Measurements from ENCODE around the gene CSH2. TPM values are rescaled to one million over a fixed set of nuclear protein-coding genes. Genes with fewer than 3 reads are reported as not detected.
"Not testable (repeated sequence)": the region's sequence is repeated elsewhere in the genome, so short reads cannot be mapped to it uniquely, and the experiment has no call there.

The CSH2 gene
- polyA plus RNA-seq, 3 donors = 0.19 to 2.9 (median 0.33) TPM

DNA sequence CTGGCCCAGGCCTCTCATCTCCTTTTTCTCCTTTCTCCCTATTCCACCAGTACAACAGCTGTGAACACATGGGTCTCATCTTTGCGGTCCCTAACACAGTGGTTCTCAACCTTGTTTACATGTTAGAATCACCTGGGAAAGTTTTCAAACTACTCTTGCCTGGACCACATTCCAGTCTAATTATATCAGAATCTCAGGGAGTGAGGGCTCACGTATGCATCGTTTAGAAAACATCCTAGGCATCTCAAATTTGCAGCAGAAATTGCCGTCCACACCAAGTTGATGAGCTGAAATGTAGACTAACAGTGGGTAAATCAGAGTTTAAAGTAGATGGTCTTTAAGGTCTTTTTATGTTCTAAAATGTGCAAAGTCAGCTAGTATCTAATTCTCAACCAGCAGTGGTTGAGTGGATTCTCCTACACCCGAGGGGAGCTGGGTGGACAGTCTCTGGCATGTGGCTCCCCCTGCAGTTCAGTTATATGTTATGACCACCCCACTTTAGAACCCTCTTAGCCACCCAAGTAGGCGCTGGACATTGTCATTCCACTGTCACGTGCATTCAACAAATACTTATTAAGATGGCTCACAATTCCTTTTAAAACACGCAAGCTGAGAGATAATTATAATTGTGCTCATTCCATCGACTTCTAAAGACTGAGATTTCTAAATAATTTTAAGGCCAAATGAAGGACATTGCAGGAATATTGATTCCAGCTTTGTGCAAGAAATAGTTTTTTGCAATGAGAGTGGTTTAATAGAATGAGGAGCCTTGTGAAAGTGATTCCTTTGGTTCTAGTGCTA lies 3.8 kb downstream of the CSH2 start:
- not testable (repeated sequence) for DNase-seq (ENCODE audit: extremely low read depth in 1 of 11, low read depth in 9 of 11, low spot score in 4 of 11)

GRCh38 chr17:63866625-63867024 lies 6.9 kb downstream of the CSH2 start:
- DNase-seq (ENCODE audit: extremely low read depth in 1 of 11, low read depth in 9 of 11, low spot score in 4 of 11) = not testable (repeated sequence)

- no peak for DNase-seq (ENCODE audit: extremely low read depth in 1 of 11, low read depth in 9 of 11, low spot score in 4 of 11)
Measured at GRCh38 chr17:63859257-63859656, 14.2 kb downstream of the CSH2 start.

DNA sequence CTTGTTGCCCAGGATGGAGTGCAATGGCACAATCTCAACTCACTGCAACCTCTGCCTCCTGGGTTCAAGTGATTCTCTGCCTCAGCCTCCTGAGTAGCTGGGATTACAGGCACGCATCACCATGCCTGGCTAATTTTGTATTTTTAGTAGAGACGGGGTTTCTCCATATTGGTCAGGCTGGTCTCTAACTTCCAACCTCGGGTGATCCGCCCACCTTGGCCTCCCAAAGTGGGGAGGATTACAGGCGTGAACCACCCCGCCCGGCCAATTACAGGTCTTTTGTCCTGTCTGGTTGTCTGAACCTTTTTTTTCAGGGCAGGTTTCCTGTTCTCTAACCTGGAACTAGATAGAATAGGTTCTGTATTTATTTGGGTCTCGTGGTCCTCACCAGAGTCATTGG lies 17.1 kb downstream of the CSH2 start:
- DNase-seq (ENCODE audit: extremely low read depth in 1 of 11, low read depth in 9 of 11, low spot score in 4 of 11) = not testable (repeated sequence)

GRCh38 chr17:63855185-63855584 lies 18.3 kb downstream of the CSH2 start:
- DNase-seq (ENCODE audit: extremely low read depth in 1 of 11, low read depth in 9 of 11, low spot score in 4 of 11) = no peak

GRCh38 chr17:63854709-63855108 lies 18.8 kb downstream of the CSH2 start:
- no peak for DNase-seq (ENCODE audit: extremely low read depth in 1 of 11, low read depth in 9 of 11, low spot score in 4 of 11)

DNA sequence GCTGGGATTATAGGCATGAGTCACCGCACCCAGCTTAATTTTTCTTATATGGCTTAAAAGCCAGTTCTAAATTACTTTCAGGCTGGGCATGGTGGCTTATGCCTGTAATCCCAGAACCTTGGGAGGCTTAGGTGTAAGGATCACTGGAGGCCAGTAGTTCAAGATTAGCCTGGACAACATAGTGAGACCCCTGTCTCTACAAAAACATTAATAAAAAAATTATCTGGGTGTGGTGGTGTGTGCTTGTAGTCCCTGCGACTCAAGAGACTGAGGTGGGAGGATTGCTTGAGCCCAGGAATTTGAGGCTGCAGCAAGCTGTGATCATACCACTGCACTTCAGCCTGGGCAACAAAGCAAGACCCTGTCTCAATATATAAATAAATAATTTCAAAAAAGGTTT lies 20.2 kb downstream of the CSH2 start:
- no peak for DNase-seq (ENCODE audit: extremely low read depth in 1 of 11, low read depth in 9 of 11, low spot score in 4 of 11)

DNA sequence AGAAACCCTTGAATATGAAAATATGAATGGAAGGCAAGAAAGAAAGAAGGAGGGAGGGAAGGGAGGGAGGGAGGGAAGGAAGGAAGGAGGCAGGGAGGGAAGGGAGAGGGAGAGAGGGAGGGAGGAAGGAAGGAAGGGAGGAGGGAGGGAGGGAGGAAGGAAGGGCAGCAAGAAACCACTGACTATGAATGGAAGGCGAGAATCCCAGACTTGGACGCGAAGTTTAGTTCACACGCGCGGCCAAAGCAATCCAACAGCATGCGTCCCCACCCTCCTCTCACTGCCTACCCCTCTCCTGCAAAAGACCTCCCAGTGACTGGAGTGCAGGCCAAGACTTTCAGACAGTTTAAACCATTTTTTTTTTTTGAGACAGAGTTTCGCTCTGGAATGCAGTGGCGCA lies 23.1 kb downstream of the CSH2 start:
- DNase-seq (ENCODE audit: extremely low read depth in 1 of 11, low read depth in 9 of 11, low spot score in 4 of 11) = no peak

GRCh38 chr17:63848834-63849689 lies 24.4 kb downstream of the CSH2 start:
- DNase-seq (ENCODE audit: extremely low read depth in 1 of 11, low read depth in 9 of 11, low spot score in 4 of 11) = peak in 9 of 11 donors; percentile 76 to 86 (median 81)

- DNase-seq (ENCODE audit: extremely low read depth in 1 of 11, low read depth in 9 of 11, low spot score in 4 of 11) = no peak
Measured at GRCh38 chr17:63847525-63848249, 25.8 kb downstream of the CSH2 start.

GRCh38 chr17:63845509-63845908 lies 28.0 kb downstream of the CSH2 start:
- DNase-seq (ENCODE audit: extremely low read depth in 1 of 11, low read depth in 9 of 11, low spot score in 4 of 11) = no peak

GRCh38 chr17:63843910-63844677 lies 29.4 kb downstream of the CSH2 start:
- no peak for DNase-seq (ENCODE audit: extremely low read depth in 1 of 11, low read depth in 9 of 11, low spot score in 4 of 11)

GRCh38 chr17:63843387-63843888 lies 30.0 kb downstream of the CSH2 start:
- DNase-seq (ENCODE audit: extremely low read depth in 1 of 11, low read depth in 9 of 11, low spot score in 4 of 11) = peak in 1 of 11 donors; percentile 26

DNA sequence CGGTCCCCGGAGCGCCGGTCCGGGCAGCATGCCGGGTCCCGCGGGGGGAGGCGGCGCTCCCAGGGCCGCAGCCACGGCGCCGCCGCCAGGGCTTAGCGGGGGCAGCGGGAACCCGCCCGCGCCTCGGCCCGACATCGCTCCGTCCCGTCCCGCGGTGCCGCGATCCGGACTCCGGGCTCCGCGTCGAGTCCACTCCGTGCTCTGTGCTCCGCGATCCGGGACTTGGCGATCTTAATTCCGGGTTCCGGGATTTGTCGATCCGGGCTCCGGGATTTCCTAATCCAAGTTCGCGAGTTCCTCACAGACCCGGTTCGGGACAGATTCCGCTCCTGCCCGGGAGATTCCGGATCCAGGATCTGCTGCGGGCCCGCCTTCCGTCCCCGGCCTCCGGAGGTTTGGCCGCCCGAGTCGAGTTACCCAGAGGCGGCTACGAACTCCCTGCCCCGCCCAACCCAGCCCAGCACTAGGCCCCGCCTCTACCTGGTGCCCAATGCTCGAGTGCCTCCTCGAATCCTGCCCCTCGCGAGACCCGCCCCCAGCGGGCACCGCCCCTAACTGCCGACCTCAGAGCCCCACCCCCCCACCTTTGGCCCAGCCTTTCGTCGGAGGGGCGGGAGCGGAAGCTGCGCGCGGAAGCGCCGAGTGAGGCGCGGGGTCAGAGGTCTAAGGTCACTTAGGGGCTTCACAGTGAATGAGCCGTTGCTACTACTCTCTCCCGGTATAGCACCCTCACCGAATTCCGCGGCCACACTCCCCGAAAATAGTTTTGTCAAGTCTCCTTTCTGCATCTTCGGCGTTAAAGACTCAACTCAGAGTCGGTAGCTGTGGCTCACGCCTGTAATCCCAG lies 30.7 kb downstream of the CSH2 start, which contains the start of gene SMARCD2:
Gene SMARCD2 (minus strand): TSS at position 146 of the 847 bp plus-strand sequence. CDS start 11 bp downstream, at position 135.
- DNase-seq (ENCODE audit: extremely low read depth in 1 of 11, low read depth in 9 of 11, low spot score in 4 of 11) = peak; percentile 95 to 98 (median 97)

DNA sequence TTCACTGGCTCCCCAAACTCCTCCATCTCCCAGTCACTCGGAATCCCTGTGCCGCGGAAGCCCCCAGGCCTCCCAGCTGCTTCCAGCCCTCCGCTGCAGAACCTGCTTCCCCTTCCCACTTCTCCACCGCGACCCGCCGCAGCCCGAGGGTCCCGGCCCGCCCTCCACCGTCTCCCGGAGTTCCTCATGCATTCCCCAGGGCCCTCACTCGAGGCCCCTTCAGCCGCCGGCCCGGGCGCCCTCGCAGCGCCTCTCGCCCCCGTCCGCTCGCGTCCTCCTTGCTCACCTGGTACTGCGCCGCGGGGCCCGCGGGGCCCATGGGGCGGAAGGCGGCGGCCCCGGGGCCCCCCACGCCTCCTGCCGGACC lies 31.3 kb downstream of the CSH2 start:
- peak in 2 of 11 donors; percentile 33 to 38 for DNase-seq (ENCODE audit: extremely low read depth in 1 of 11, low read depth in 9 of 11, low spot score in 4 of 11)

GRCh38 chr17:63841350-63842172 lies 31.9 kb downstream of the CSH2 start:
- peak in 2 of 11 donors; percentile 26 to 29 for DNase-seq (ENCODE audit: extremely low read depth in 1 of 11, low read depth in 9 of 11, low spot score in 4 of 11)
